CD8-positive, alpha-beta memory T cell (primary cell): ENCODE results near the gene LIPC. TPM values are rescaled to one million over a fixed set of nuclear protein-coding genes. Genes with fewer than 3 reads are reported as not detected.

ENCODE experiments used
- CTCF ChIA-PET: fragments of 350-600 bp; sonication (Branson Sonifier 250); formaldehyde crosslinking; loops from one replicate; lab custom pipeline; 2021; ENCODE audit warnings: antibody characterized with exemption; lab: Charles Lee
- POLR2A ChIA-PET: fragments of 350-600 bp; sonication (Branson Sonifier 250); formaldehyde crosslinking; loops from one replicate; lab custom pipeline; 2021; ENCODE audit warnings: antibody characterized with exemption; lab: Charles Lee
- DNase-seq, 5 donors: peaks; one replicate each; pipeline versions ENCODE4 v3.0.0 to v3.0.0-alpha.2; 2020 to 2022; ENCODE audit warnings: mixed read lengths in 1 of 5
- H3K27ac ChIP-seq: one replicate; pipeline ENCODE4 v1.7.0; 2013; ENCODE audit warnings: low read depth, mild to moderate bottlenecking, low read length, moderate library complexity
- H3K27me3 ChIP-seq: 2 replicates; pipeline ENCODE4 v1.7.0; 2013; ENCODE audit warnings: low read length, mild to moderate bottlenecking; ENCODE audit not compliant: insufficient read depth, poor library complexity, severe bottlenecking
- H3K36me3 ChIP-seq: 2 replicates; pipeline ENCODE4 v1.7.0; 2013; ENCODE audit warnings: mild to moderate bottlenecking, low read length, moderate library complexity; ENCODE audit not compliant: insufficient read depth
- H3K4me1 ChIP-seq: 2 replicates; pipeline ENCODE4 v1.7.0; 2013; ENCODE audit warnings: mild to moderate bottlenecking, low read length, moderate library complexity; ENCODE audit not compliant: insufficient read depth
- H3K4me3 ChIP-seq: 2 replicates; pipeline ENCODE4 v1.7.0; 2013; ENCODE audit warnings: mild to moderate bottlenecking, low read length
- H3K9me3 ChIP-seq: 2 replicates; pipeline ENCODE4 v1.7.0; 2013; ENCODE audit warnings: mild to moderate bottlenecking, low read length
- H3K27ac Mint-ChIP-seq, 8 donors: one replicate each; pipeline ENCODE4 v1.8.0; 2020 to 2021; ENCODE audit warnings: mixed read lengths in 8 of 8, mild to moderate bottlenecking in 6 of 8, inconsistent platforms in 3 of 8, moderate library complexity in 3 of 8
- H3K27me3 Mint-ChIP-seq, 2 donors: one replicate each; pipeline ENCODE4 v1.8.0; 2020 to 2021; ENCODE audit warnings: mixed read lengths in 2 of 2, mild to moderate bottlenecking in 1 of 2, moderate library complexity in 1 of 2
- H3K36me3 Mint-ChIP-seq, 3 donors: one replicate each; pipeline ENCODE4 v1.8.0; 2020 to 2021; ENCODE audit warnings: mixed read lengths in 3 of 3, inconsistent platforms in 1 of 3, mild to moderate bottlenecking in 1 of 3
- H3K4me1 Mint-ChIP-seq, 3 donors: one replicate each; pipeline ENCODE4 v1.8.0; 2020 to 2021; ENCODE audit warnings: mixed read lengths in 3 of 3, inconsistent platforms in 1 of 3, mild to moderate bottlenecking in 1 of 3
- H3K4me3 Mint-ChIP-seq, 7 donors: one replicate each; pipeline ENCODE4 v1.8.0; 2020 to 2021; ENCODE audit warnings: mixed read lengths in 7 of 7, mild to moderate bottlenecking in 6 of 7, moderate library complexity in 4 of 7, inconsistent platforms in 2 of 7
- H3K9me3 Mint-ChIP-seq, 5 donors: one replicate each; pipeline ENCODE4 v1.8.0; 2020 to 2022; ENCODE audit warnings: mixed read lengths in 5 of 5, mild to moderate bottlenecking in 3 of 5, moderate library complexity in 2 of 5, inconsistent platforms in 1 of 5
- polyA plus RNA-seq: library from polyadenylated mRNA; unstranded; fragments of 300-500 nt; fragmentation: Illumina TruSeq; gene quantifications from one replicate; pipeline ENCODE4 v1.2.3, GENCODE V29; 2021
- total RNA-seq, 2 experiments: library from RNA; stranded (reverse); gene quantifications; one replicate each; pipeline ENCODE4 v1.2.3, GENCODE V29; 2021

Gene LIPC
- total and polyA plus RNA-seq, 3 experiments from 2014 or later: 0.28 to 1.5 (median 0.47) TPM

- CTCF ChIA-PET: no interaction called here
- peaks cover 43 to 70% (median 53%) of the 10 kb centered on the region in 3 donors for H3K4me1 Mint-ChIP-seq
- no peaks in the 10 kb centered on the region for H3K9me3 Mint-ChIP-seq
- H3K27me3 Mint-ChIP-seq: no peaks in the 10 kb centered on the region
- H3K4me1 ChIP-seq: peaks cover 53% of the 10 kb centered on the region
- H3K27me3 ChIP-seq: no peaks in the 10 kb centered on the region
- H3K4me3 ChIP-seq: no peak overlapping the region
- H3K27ac Mint-ChIP-seq: peak overlapping the region in 5 of 8 donors; percentile 18 to 71 (median 40)
- H3K27ac ChIP-seq: no peak overlapping the region
- H3K4me3 Mint-ChIP-seq: peak overlapping the region in 2 of 7 donors; percentile 28 to 39
- no peaks in the 10 kb centered on the region for H3K36me3 ChIP-seq
- POLR2A ChIA-PET: no interaction called here
- no peaks in the 10 kb centered on the region for H3K9me3 ChIP-seq
- DNase-seq: no peak
- no peaks in the 10 kb centered on the region for H3K36me3 Mint-ChIP-seq
Observed at GRCh38 chr15:58483376-58483775, 51.6 kb downstream of the LIPC start.

- Histone ChIP-seq H3K36me3 (no peaks in the 10 kb centered on the region), H3K27ac (no peak overlapping the region), H3K27me3 (no peaks in the 10 kb centered on the region), H3K4me1 (peaks cover 55% of the 10 kb centered on the region), H3K4me3 (peak overlapping the region; percentile 23), H3K9me3 (peaks cover 8% of the 10 kb centered on the region)
- no peaks in the 10 kb centered on the region for H3K27me3 Mint-ChIP-seq
- peaks cover 0 to 4% (median 0%) of the 10 kb centered on the region in 3 donors for H3K36me3 Mint-ChIP-seq
- H3K27ac Mint-ChIP-seq: peak overlapping the region; percentile 60 to 97 (median 86)
- H3K4me3 Mint-ChIP-seq: peak overlapping the region in 6 of 7 donors; percentile 65 to 89 (median 74)
- peak in 4 of 5 donors; percentile 24 to 75 (median 44) for DNase-seq
- peaks cover 0 to 3% (median 0%) of the 10 kb centered on the region in 5 donors for H3K9me3 Mint-ChIP-seq
- CTCF ChIA-PET: no interaction called here
- POLR2A ChIA-PET: no interaction called here
- H3K4me1 Mint-ChIP-seq: peaks cover 43 to 57% (median 50%) of the 10 kb centered on the region in 3 donors
Observed at GRCh38 chr15:58484791-58485600, 53.2 kb downstream of the LIPC start.

- H3K27ac ChIP-seq: no peak overlapping the region
- POLR2A ChIA-PET: no interaction called here
- peak overlapping the region in 7 of 8 donors; percentile 20 to 97 (median 84) for H3K27ac Mint-ChIP-seq
- H3K27me3 ChIP-seq: no peaks in the 10 kb centered on the region
- peaks cover 8% of the 10 kb centered on the region for H3K9me3 ChIP-seq
- H3K27me3 Mint-ChIP-seq: no peaks in the 10 kb centered on the region
- CTCF ChIA-PET: no interaction called here
- no peak overlapping the region for H3K4me3 ChIP-seq
- peaks cover 43 to 56% (median 50%) of the 10 kb centered on the region in 3 donors for H3K4me1 Mint-ChIP-seq
- peak overlapping the region in 3 of 7 donors; percentile 57 to 89 (median 65) for H3K4me3 Mint-ChIP-seq
- H3K9me3 Mint-ChIP-seq: peaks cover 0 to 5% (median 0%) of the 10 kb centered on the region in 5 donors
- peaks cover 55% of the 10 kb centered on the region for H3K4me1 ChIP-seq
- H3K36me3 ChIP-seq: no peaks in the 10 kb centered on the region
- no peak for DNase-seq
- H3K36me3 Mint-ChIP-seq: peaks cover 0 to 5% (median 0%) of the 10 kb centered on the region in 3 donors
Observed at GRCh38 chr15:58486062-58486461, 54.3 kb downstream of the LIPC start.

- peaks cover 0 to 5% (median 0%) of the 10 kb centered on the region in 5 donors for H3K9me3 Mint-ChIP-seq
- H3K27ac Mint-ChIP-seq: peak overlapping the region in 6 of 8 donors; percentile 20 to 91 (median 74)
- Histone ChIP-seq H3K36me3 (no peaks in the 10 kb centered on the region), H3K27ac (no peak overlapping the region), H3K9me3 (peaks cover 8% of the 10 kb centered on the region), H3K27me3 (no peaks in the 10 kb centered on the region), H3K4me1 (peaks cover 55% of the 10 kb centered on the region), H3K4me3 (no peak overlapping the region)
- H3K4me1 Mint-ChIP-seq: peaks cover 43 to 56% (median 50%) of the 10 kb centered on the region in 3 donors
- ChIA-PET CTCF (no interaction called here), POLR2A (interaction anchor here (0.6 kb wide), 1 partner anchor 217 kb away, joined by 4 read pairs; no protein-coding TSS in a partner anchor)
- H3K4me3 Mint-ChIP-seq: peak overlapping the region in 2 of 7 donors; percentile 57 to 65
- H3K36me3 Mint-ChIP-seq: peaks cover 0 to 5% (median 0%) of the 10 kb centered on the region in 3 donors
- DNase-seq: no peak
- no peaks in the 10 kb centered on the region for H3K27me3 Mint-ChIP-seq
Observed at GRCh38 chr15:58486564-58486963, 54.8 kb downstream of the LIPC start.

- Histone ChIP-seq H3K9me3 (peaks cover 8% of the 10 kb centered on the region), H3K27me3 (no peaks in the 10 kb centered on the region), H3K27ac (no peak overlapping the region), H3K36me3 (no peaks in the 10 kb centered on the region), H3K4me3 (no peak overlapping the region), H3K4me1 (peaks cover 55% of the 10 kb centered on the region)
- CTCF ChIA-PET: no interaction called here
- Mint-ChIP-seq H3K9me3 (peaks cover 0 to 5% (median 0%) of the 10 kb centered on the region in 5 donors), H3K4me3 (peak overlapping the region in 1 of 7 donors; percentile 1), H3K27me3 (no peaks in the 10 kb centered on the region), H3K27ac (peak overlapping the region in 3 of 8 donors; percentile 26 to 91 (median 42)), H3K4me1 (peaks cover 43 to 56% (median 50%) of the 10 kb centered on the region in 3 donors), H3K36me3 (peaks cover 0 to 5% (median 0%) of the 10 kb centered on the region in 3 donors)
- no peak for DNase-seq
- POLR2A ChIA-PET: interaction anchor here (0.6 kb wide), 1 partner anchor 218 kb away, joined by 4 read pairs; no protein-coding TSS in a partner anchor
Observed at GRCh38 chr15:58487041-58487723, 55.4 kb downstream of the LIPC start.

GRCh38 chr15:58487724-58488120 lies 55.9 kb downstream of the LIPC start:
- ChIA-PET POLR2A (no interaction called here), CTCF (no interaction called here)
- Histone ChIP-seq H3K9me3 (peaks cover 8% of the 10 kb centered on the region), H3K27ac (no peak overlapping the region), H3K4me1 (peaks cover 55% of the 10 kb centered on the region), H3K36me3 (no peaks in the 10 kb centered on the region), H3K27me3 (no peaks in the 10 kb centered on the region), H3K4me3 (no peak overlapping the region)
- Mint-ChIP-seq H3K9me3 (peaks cover 0 to 5% (median 0%) of the 10 kb centered on the region in 5 donors), H3K4me3 (peak overlapping the region in 1 of 7 donors; percentile 1), H3K27ac (peak overlapping the region in 2 of 8 donors; percentile 26 to 54), H3K27me3 (peaks cover 0 to 1% of the 10 kb centered on the region in 2 donors), H3K4me1 (peaks cover 43 to 60% (median 51%) of the 10 kb centered on the region in 3 donors), H3K36me3 (peaks cover 0 to 5% (median 0%) of the 10 kb centered on the region in 3 donors)
- no peak for DNase-seq

GRCh38 chr15:58489289-58490085 lies 57.7 kb downstream of the LIPC start:
- no peaks in the 10 kb centered on the region for H3K27me3 ChIP-seq
- Mint-ChIP-seq H3K4me1 (peaks cover 27 to 47% (median 39%) of the 10 kb centered on the region in 3 donors), H3K9me3 (peaks cover 0 to 5% (median 0%) of the 10 kb centered on the region in 5 donors), H3K27ac (peak overlapping the region in 1 of 8 donors; percentile 87), H3K27me3 (peaks cover 0 to 1% of the 10 kb centered on the region in 2 donors), H3K36me3 (peaks cover 0 to 5% (median 0%) of the 10 kb centered on the region in 3 donors), H3K4me3 (no peak overlapping the region)
- no peak overlapping the region for H3K4me3 ChIP-seq
- H3K36me3 ChIP-seq: no peaks in the 10 kb centered on the region
- peaks cover 8% of the 10 kb centered on the region for H3K9me3 ChIP-seq
- no peak for DNase-seq
- peaks cover 43% of the 10 kb centered on the region for H3K4me1 ChIP-seq
- no peak overlapping the region for H3K27ac ChIP-seq
- ChIA-PET POLR2A (no interaction called here), CTCF (no interaction called here)
